CD4-positive, alpha-beta T cell treated with Interleukin-1 beta for 1 hour (primary cell): ENCODE measurements around the gene ADAMTS9.

ENCODE experiments used
- DNase-seq, 2 donors: peaks; one replicate each; pipeline ENCODE4 v3.0.0-alpha.2; 2020 to 2022

The ADAMTS9 gene

GRCh38 chr3:64530434-64531049 lies 157.3 kb downstream of the ADAMTS9 start:
- no peak for DNase-seq

GRCh38 chr3:64523324-64523723 lies 164.5 kb downstream of the ADAMTS9 start:
- no peak for DNase-seq

- DNase-seq: no peak
Measured at GRCh38 chr3:64520334-64520733, 167.5 kb downstream of the ADAMTS9 start.

GRCh38 chr3:64518950-64519349 lies 168.8 kb downstream of the ADAMTS9 start:
- DNase-seq: no peak

GRCh38 chr3:64518496-64518895 lies 169.3 kb downstream of the ADAMTS9 start:
- no peak for DNase-seq

GRCh38 chr3:64514889-64515288 lies 172.9 kb downstream of the ADAMTS9 start:
- no peak for DNase-seq

- no peak for DNase-seq
Measured at GRCh38 chr3:64509206-64509605, 178.6 kb downstream of the ADAMTS9 start.

- no peak for DNase-seq
Measured at GRCh38 chr3:64508140-64508539, 179.7 kb downstream of the ADAMTS9 start.

GRCh38 chr3:64506255-64506654 lies 181.5 kb downstream of the ADAMTS9 start:
- DNase-seq: no peak

GRCh38 chr3:64505419-64505818 lies 182.4 kb downstream of the ADAMTS9 start:
- DNase-seq: no peak

- DNase-seq: no peak
Measured at GRCh38 chr3:64502284-64502683, 185.5 kb downstream of the ADAMTS9 start.

GRCh38 chr3:64501298-64501906 lies 186.4 kb downstream of the ADAMTS9 start:
- no peak for DNase-seq

- no peak for DNase-seq
Measured at GRCh38 chr3:64496786-64497490, 190.9 kb downstream of the ADAMTS9 start.

- DNase-seq: no peak
Measured at GRCh38 chr3:64495781-64496334, 191.9 kb downstream of the ADAMTS9 start.

- DNase-seq: no peak
Measured at GRCh38 chr3:64495121-64495780, 192.5 kb downstream of the ADAMTS9 start.

GRCh38 chr3:64494526-64494925 lies 193.3 kb downstream of the ADAMTS9 start:
- no peak for DNase-seq

GRCh38 chr3:64493149-64493548 lies 194.7 kb downstream of the ADAMTS9 start:
- DNase-seq: no peak

GRCh38 chr3:64491843-64492242 lies 196.0 kb downstream of the ADAMTS9 start:
- DNase-seq: no peak

- no peak for DNase-seq
Measured at GRCh38 chr3:64490180-64490724, 197.5 kb downstream of the ADAMTS9 start.

- DNase-seq: no peak
Measured at GRCh38 chr3:64489361-64490044, 198.3 kb downstream of the ADAMTS9 start.

- DNase-seq: no peak
Measured at GRCh38 chr3:64488939-64489338, 198.9 kb downstream of the ADAMTS9 start.

GRCh38 chr3:64484289-64484992 lies 203.4 kb downstream of the ADAMTS9 start:
- DNase-seq: peak; percentile 48 to 55
